A549 treated with dexamethasone at 1 μM for 4 hours (cell line): Measurements from ENCODE around the gene ADH1C. TPM values are rescaled to one million over a fixed set of nuclear protein-coding genes. Genes with fewer than 3 reads are reported as not detected.

Source experiments
- total RNA-seq: library from RNA; stranded (reverse); fragments of 200-300 nt; extraction: Qiagen RNA extraction; gene quantifications from 5 replicates; pipeline ENCODE4 v1.2.3, GENCODE V29; 2022

The ADH1C gene
- total RNA-seq: not detected in 5 replicates

DNA sequence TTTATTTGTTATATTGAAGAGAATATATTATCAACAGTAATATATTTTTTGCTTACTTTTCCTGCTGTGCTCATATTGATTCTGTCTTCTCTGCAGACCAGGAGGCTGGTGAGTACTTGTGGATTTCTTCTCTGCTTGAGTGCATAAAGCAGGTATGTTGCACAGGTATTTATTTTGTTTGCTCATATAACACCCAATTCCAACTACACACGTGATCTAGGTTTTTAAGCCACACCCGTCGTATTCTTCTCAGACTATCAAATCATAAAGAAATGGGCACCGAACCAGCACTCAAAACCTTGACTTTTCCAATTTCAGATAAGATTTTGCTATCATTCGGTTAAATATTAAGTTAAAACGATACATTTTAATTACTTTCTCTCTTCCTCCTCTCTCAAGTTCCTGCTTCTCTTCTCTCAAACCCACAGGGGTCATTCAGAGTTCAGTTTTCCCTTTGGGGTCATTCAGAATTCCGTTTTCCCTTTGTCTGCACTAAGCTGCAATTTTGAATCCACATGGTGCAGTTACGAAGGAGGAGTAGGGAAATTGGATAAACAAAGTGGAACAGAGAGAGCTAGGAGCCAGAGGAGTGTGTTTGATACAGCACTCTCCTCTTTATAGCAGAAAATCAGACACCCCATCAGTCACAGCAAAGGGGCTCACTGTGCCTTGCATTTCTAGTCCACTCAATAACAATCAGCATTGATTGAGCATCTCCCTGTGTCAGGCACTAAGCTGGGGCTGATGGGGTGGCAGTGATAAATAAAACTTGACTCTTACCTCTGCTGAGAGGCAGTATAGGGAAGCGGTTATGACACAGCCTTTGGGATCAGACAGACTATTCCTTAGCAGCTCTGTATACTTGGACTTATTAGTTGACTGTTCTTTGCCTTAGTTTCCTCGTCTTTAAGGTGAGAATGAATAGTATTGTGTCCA, at the start of gene ADH1C:
ADH1C (minus strand) TSS at position 145 of the 936 bp plus-strand sequence; CDS start at position 74, 71 bp downstream.

DNA sequence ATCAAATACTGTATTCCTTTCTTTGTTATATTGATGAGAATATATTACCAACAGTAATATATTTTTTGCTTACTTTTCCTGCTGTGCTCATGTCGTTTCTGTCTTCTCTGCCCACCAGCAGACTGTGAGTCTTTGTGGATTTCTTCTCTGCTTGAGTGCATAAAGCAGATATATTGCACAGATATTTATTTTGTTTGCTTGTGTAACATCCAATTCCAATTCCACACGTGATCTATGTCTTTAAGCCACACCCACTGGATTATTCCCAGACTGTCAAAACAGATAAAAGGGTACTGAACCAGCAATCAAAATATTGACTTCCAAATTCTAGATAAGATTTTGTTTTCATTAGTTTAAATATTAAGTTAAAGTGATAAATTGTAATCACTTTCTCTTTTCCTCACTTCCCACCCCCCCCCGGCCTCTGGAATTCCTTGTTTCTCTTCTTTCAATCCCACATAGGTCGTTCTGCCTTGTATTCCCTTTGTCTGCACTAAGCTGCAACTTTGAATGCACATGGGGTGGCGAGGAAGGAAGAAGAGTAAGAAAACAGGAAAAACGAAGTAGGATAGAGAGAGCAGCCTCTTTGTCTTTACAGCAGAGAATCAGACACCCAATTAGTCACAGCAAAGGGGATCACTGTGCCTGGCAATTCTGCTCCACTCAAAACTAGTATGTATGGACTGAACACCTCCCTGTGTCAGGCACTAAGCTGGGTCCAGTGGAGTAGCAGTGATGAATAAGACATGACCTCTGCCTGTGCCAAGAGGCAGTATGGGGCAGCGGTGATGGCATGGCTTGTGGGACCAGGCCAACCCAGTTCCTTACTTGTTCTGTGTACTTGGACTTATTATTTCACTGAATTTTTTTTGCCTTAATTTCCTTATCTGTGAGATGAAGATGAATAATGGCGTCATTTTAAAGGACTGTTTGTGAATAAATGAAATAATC, 31.0 kb downstream of the ADH1C start, which contains the start of gene ADH1B:
ADH1B (minus strand) TSS at position 161 of the 951 bp plus-strand sequence; CDS start at position 91, 70 bp downstream.

GRCh38 chr4:99290848-99291786, 61.4 kb downstream of the ADH1C start, which contains the start of gene ADH1A:
ADH1A (minus strand) TSS chr4:99290985; CDS start chr4:99290914, 71 bp downstream.

Other genes starting within 250 kb of the ADH1C start
- gene ADH4, start 208.4 kb downstream of the ADH1C start, total RNA-seq: not detected in 5 replicates
- gene ADH6, start 133.5 kb downstream of the ADH1C start, total RNA-seq: 0.12 TPM in 1 of 5 replicates, not detected in the others
- gene ADH1A, start 61.8 kb downstream of the ADH1C start, total RNA-seq: not detected in 5 replicates
- gene ADH1B, start 31.3 kb downstream of the ADH1C start, total RNA-seq: not detected in 5 replicates
- gene ADH7, start 82.6 kb upstream of the ADH1C start, total RNA-seq: not detected in 5 replicates
- not detected in 5 replicates for gene C4orf17, start 158.3 kb upstream of the ADH1C start, total RNA-seq
- 3.3 to 4.8 TPM (median 4.3 TPM) in 5 replicates for gene TRMT10A, start 211.3 kb upstream of the ADH1C start, total RNA-seq
- 0.02 TPM in 1 of 5 replicates, not detected in the others for gene MTTP, start 222.1 kb upstream of the ADH1C start, total RNA-seq